Cardiac muscle cell (in vitro differentiated cells and primary cell): ENCODE results near the gene LRRC71. TPM values are rescaled to one million over a fixed set of nuclear protein-coding genes. Genes with fewer than 3 reads are reported as not detected.

ENCODE experiments used
- DNase-seq, 2 donors: peaks; one replicate each; pipeline versions ENCODE4 v3.0.0 to v3.0.0-alpha.2; 2010 to 2017; ENCODE audit warnings: low read depth in 1 of 2, low spot score in 1 of 2
- H3K27ac ChIP-seq: fragments of 200-600 bp; sonication (generic); 2 replicates; pipeline ENCODE4 v1.5.1; 2016
- H3K27me3 ChIP-seq: fragments of 200-600 bp; sonication (generic); 2 replicates; pipeline ENCODE4 v1.6.0; 2016; ENCODE audit warnings: control low read depth
- H3K36me3 ChIP-seq: fragments of 200-600 bp; sonication (generic); 2 replicates; pipeline ENCODE4 v1.5.1; 2016; ENCODE audit warnings: control low read depth
- H3K4me1 ChIP-seq: fragments of 200-600 bp; sonication (generic); 2 replicates; pipeline ENCODE4 v1.8.1; 2017; ENCODE audit warnings: low read depth, mild to moderate bottlenecking, mixed run types
- H3K4me3 ChIP-seq: fragments of 200-600 bp; sonication (generic); 2 replicates; pipeline ENCODE4 v1.5.1; 2016; ENCODE audit warnings: mild to moderate bottlenecking
- H3K9me3 ChIP-seq: fragments of 200-600 bp; sonication (generic); 2 replicates; pipeline ENCODE4 v1.5.1; 2017; ENCODE audit warnings: low read depth, mild to moderate bottlenecking, control low read depth
- CTCF ChIP-seq: IDR thresholded peaks from 2 replicates; pipeline ENCODE4 v1.5.1; 2012; ENCODE audit warnings: low read depth, mild to moderate bottlenecking, low read length
- polyA plus RNA-seq: library from polyadenylated mRNA; unstranded; fragments of >200 nt; fragmentation: Nextera tagmentation; extraction: Ambion mirVana; gene quantifications from 2 replicates; pipeline ENCODE4 v1.2.1, GENCODE V29; 2016
- total RNA-seq: library from RNA; depleted of rRNA; stranded (reverse); fragments of >200 nt; gene quantifications from 2 replicates; pipeline ENCODE4 v1.2.3, GENCODE V29; 2016

Gene LRRC71
- total and polyA plus RNA-seq, 2 experiments from 2014 or later: 0.24 to 0.45 TPM

GRCh38 chr1:156896490-156897033 is 23.9 kb upstream of the LRRC71 start:
- Histone ChIP-seq H3K4me3 (no peak overlapping the region), H3K9me3 (no peaks in the 10 kb centered on the region), H3K27me3 (peaks cover 20% of the 10 kb centered on the region), H3K36me3 (no peaks in the 10 kb centered on the region), H3K27ac (no peak overlapping the region), H3K4me1 (no peaks in the 10 kb centered on the region)
- TF ChIP-seq CTCF: no peak
- DNase-seq: peak in 1 of 2 donors; percentile 84

DNA sequence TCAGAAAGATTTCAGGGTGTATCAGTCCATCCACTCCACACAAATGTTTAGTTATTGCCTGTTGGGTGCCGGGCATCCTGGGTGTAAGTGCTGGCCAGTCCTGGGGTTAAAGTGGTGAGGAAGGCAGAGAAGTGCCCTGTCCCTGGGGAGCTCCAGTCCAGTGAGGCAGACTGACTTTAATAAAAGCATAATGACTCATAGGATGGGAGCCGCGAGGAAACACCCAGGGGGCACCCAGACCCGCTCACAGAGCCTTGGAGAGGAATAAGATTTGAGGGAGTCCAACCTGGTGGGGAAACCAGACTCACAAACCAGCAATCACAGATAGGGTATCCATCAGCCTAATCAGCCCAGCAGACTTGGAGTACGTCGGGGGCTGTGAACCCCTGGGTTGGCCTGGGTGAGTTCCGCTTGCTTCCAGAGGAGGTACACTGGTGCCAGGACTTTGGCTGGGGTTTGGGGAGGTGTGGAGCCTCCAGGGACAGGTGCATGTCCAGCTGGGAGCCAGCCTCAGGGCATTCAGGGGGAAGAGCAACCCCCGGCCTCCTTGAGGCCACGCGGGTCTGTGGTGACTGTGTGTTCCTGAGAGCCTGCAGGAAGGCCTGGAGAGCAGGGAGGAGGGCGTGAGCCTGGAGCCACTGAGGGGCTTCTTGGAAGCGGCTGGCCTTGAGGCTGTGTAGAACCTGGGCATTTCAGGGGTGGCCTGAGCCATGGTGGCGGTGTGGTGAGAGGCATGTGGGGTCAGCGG is 23.2 kb upstream of the LRRC71 start:
- no peak overlapping the region for H3K4me3 ChIP-seq
- no peak overlapping the region for H3K27ac ChIP-seq
- no peaks in the 10 kb centered on the region for H3K4me1 ChIP-seq

GRCh38 chr1:156898161-156898566 is 22.3 kb upstream of the LRRC71 start:
- peak in 1 of 2 donors; percentile 83 for DNase-seq
- H3K36me3 ChIP-seq: no peaks in the 10 kb centered on the region
- no peak for TF ChIP-seq CTCF
- no peak overlapping the region for H3K4me3 ChIP-seq
- H3K9me3 ChIP-seq: no peaks in the 10 kb centered on the region
- H3K4me1 ChIP-seq: no peaks in the 10 kb centered on the region
- H3K27me3 ChIP-seq: peaks cover 6% of the 10 kb centered on the region
- H3K27ac ChIP-seq: no peak overlapping the region

More for the DNA sequence above, 23.2 kb upstream of the LRRC71 start:
- peak in 1 of 2 donors; percentile 59 for DNase-seq
- H3K9me3 ChIP-seq: no peaks in the 10 kb centered on the region
- peaks cover 13% of the 10 kb centered on the region for H3K27me3 ChIP-seq
- H3K36me3 ChIP-seq: no peaks in the 10 kb centered on the region
- TF ChIP-seq CTCF: no peak

DNA sequence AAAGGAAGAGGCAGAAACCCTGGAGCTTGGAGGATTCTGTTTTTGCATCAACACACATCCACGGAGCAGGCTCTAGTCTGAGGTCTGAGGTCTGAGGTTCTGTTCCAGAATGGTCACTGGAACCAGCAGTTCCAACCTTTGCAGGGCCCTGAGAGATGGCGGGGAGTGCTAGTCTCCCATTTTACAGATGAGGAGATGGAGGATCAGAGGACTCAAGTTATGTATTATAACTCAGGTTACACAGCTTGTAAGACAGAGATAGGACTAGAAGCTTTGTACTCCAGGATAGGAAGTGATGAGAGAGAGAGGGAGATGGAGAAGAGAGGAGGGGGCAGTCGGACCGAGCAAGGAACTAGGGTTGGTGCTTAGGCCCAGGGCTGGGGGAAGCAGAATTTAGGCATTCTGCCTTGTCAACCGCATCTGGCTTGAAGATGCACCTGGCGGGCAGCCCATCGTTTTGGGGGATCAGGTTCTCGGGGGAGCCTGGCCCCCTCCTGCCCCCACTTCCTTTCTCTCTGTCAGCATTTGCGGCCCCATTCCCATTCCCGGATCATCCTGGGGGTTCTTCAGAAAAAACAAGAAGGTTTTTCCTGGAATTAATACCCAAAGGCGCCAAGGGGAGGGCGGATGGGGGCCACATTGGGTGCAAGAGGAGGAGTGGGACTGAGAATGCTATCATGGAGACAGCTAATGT is 21.3 kb upstream of the LRRC71 start:
- Histone ChIP-seq H3K4me1 (no peaks in the 10 kb centered on the region), H3K27me3 (no peaks in the 10 kb centered on the region), H3K36me3 (no peaks in the 10 kb centered on the region), H3K27ac (no peak overlapping the region), H3K9me3 (no peaks in the 10 kb centered on the region), H3K4me3 (no peak overlapping the region)
- TF ChIP-seq CTCF: no peak
- no peak for DNase-seq

- Histone ChIP-seq H3K36me3 (no peaks in the 10 kb centered on the region), H3K4me1 (no peaks in the 10 kb centered on the region), H3K27ac (no peak overlapping the region), H3K4me3 (no peak overlapping the region), H3K9me3 (no peaks in the 10 kb centered on the region), H3K27me3 (no peaks in the 10 kb centered on the region)
- TF ChIP-seq CTCF: no peak
- DNase-seq: peak in 1 of 2 donors; percentile 67
Measured at GRCh38 chr1:156899956-156900718, 20.3 kb upstream of the LRRC71 start.
